HUES64 (cell line): ENCODE results near the gene PYGO2. TPM values are rescaled to one million over a fixed set of nuclear protein-coding genes. Genes with fewer than 3 reads are reported as not detected.
A peak's percentile ranks its signal among the peaks of the same experiment; 100 is the strongest.

Experiments
- H3K27ac ChIP-seq: 2 replicates; pipeline ENCODE4 v1.7.0; 2013; ENCODE audit warnings: low read depth, low read length, inconsistent platforms
- H3K27me3 ChIP-seq: 2 replicates; pipeline ENCODE4 v1.6.1; 2013; ENCODE audit warnings: mild to moderate bottlenecking, low read length; ENCODE audit not compliant: insufficient read depth
- H3K36me3 ChIP-seq: 2 replicates; pipeline ENCODE4 v1.6.1; 2013; ENCODE audit warnings: mild to moderate bottlenecking, low read length; ENCODE audit not compliant: insufficient read depth
- H3K4me1 ChIP-seq: 2 replicates; pipeline ENCODE4 v1.6.1; 2013; ENCODE audit warnings: mild to moderate bottlenecking, low read length, moderate library complexity; ENCODE audit not compliant: insufficient read depth
- H3K4me3 ChIP-seq: 2 replicates; pipeline ENCODE4 v1.5.1; 2013; ENCODE audit warnings: mild to moderate bottlenecking, low read length, moderate library complexity
- H3K9ac ChIP-seq: 2 replicates; pipeline ENCODE4 v1.6.1; 2013; ENCODE audit warnings: mild to moderate bottlenecking, low read depth, low read length
- H3K9me3 ChIP-seq: 2 replicates; pipeline ENCODE4 v1.6.1; 2013; ENCODE audit warnings: low read depth, low read length; ENCODE audit not compliant: insufficient read depth
- WGBS: fragments of 150-250, 120-280 bp; methylation state at CpG from one replicate; pipeline ENCODE4 v1.1.7; 2013; ENCODE audit warnings: missing lambda C conversion rate; 5-methylcytosine and 5-hydroxymethylcytosine counted together
- polyA plus RNA-seq, 2 experiments: library from polyadenylated mRNA; stranded (reverse); fragments of 50-300 nt; gene quantifications; one replicate each; pipeline ENCODE4 v1.2.3, GENCODE V29; 2013

The PYGO2 gene, protein sequence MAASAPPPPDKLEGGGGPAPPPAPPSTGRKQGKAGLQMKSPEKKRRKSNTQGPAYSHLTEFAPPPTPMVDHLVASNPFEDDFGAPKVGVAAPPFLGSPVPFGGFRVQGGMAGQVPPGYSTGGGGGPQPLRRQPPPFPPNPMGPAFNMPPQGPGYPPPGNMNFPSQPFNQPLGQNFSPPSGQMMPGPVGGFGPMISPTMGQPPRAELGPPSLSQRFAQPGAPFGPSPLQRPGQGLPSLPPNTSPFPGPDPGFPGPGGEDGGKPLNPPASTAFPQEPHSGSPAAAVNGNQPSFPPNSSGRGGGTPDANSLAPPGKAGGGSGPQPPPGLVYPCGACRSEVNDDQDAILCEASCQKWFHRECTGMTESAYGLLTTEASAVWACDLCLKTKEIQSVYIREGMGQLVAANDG
- polyA plus RNA-seq (2013, experiment 1 of 2): 25.9 TPM
- 29.4 TPM for polyA plus RNA-seq (2013, experiment 2 of 2)

DNA sequence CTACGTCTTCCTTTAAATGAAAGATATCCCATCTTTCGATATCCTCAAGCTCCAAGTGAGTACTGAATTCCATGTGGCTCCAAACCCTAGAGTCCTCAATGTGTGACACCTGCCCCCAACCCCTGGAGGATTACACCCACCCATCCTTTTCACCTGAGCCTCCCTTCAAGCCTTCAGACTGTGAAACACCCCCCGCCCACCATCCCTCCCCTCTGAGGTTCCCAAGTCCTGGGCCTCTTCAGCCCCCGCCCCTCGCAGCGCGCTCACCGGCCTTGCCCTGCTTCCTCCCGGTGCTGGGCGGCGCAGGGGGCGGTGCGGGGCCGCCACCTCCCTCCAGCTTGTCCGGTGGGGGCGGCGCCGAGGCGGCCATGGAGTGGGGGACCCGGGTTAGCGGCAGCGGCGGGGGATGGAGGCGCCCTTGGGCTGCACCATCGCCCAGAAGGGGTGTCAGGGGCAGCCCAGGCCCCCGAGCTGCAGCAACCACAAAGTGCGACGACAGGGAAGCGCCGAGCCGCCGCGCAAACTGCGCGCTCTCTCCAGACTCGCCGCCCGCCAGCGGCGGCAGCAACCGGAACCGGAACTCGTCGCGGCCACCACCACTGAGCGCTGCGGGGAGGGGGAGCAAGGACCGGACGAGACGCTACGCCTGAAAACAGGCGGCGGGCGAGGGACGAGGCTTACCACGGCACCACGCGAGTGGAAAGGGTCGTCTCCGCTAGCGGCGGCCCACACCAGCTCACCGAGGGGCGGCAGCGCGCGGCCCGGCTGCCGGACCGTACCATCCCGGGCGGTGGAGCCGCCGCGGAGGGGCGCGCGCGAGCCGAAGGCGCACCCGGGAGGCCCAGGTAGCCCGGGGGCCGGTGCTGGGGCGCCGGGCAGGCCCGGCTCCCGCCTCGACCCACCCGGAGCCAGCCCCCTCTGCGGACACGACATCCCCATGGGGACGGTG is at the start of gene PYGO2:
PYGO2 (minus strand) TSS at position 576 of the 949 bp plus-strand sequence; CDS start at position 370, 206 bp downstream.
- peaks cover 58% of the 10 kb centered on the region for H3K36me3 ChIP-seq
- H3K27me3 ChIP-seq: no peaks in the 10 kb centered on the region
- peak within 1 kb of the TSS; percentile 75 for H3K4me3 ChIP-seq
- 1% methylated on average over 93 of the region's 93 CpGs for WGBS
- peak within 1 kb of the TSS; percentile 94 for H3K9ac ChIP-seq
- H3K27ac ChIP-seq: peak within 1 kb of the TSS; percentile 93
- H3K9me3 ChIP-seq: no peaks in the 10 kb centered on the region
- peaks cover 19% of the 10 kb centered on the region; the same call in 1 of the 2 replicates for H3K4me1 ChIP-seq

DNA sequence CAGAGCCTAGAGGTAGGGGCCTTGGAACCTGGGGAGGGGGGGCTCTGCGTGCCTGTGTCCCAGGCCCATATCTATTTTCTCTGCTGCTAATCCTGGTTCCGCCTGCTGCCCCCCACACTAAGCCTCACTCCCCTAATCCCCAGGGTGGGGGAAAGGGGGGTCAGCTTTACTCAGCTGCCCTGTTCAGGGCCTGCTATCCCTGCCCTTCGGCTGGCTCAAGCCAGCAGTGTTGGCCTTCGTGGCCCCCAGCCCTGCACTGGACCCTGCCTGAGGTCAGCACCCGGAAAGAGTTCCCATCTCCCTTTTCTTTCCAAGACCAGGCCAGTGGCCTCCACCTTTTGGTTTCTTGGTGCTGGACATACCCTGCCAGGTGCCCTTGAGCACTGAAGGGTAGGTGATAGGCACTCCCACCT is 49.4 kb upstream of the PYGO2 start:
- Histone ChIP-seq H3K9ac (no peak overlapping the region), H3K36me3 (peaks cover 21% of the 10 kb centered on the region), H3K4me1 (peaks cover 17% of the 10 kb centered on the region), H3K9me3 (no peaks in the 10 kb centered on the region), H3K27ac (no peak overlapping the region), H3K27me3 (no peaks in the 10 kb centered on the region), H3K4me3 (no peak overlapping the region)
- WGBS: 88% methylated on average over 3 of the region's 5 CpGs

DNA sequence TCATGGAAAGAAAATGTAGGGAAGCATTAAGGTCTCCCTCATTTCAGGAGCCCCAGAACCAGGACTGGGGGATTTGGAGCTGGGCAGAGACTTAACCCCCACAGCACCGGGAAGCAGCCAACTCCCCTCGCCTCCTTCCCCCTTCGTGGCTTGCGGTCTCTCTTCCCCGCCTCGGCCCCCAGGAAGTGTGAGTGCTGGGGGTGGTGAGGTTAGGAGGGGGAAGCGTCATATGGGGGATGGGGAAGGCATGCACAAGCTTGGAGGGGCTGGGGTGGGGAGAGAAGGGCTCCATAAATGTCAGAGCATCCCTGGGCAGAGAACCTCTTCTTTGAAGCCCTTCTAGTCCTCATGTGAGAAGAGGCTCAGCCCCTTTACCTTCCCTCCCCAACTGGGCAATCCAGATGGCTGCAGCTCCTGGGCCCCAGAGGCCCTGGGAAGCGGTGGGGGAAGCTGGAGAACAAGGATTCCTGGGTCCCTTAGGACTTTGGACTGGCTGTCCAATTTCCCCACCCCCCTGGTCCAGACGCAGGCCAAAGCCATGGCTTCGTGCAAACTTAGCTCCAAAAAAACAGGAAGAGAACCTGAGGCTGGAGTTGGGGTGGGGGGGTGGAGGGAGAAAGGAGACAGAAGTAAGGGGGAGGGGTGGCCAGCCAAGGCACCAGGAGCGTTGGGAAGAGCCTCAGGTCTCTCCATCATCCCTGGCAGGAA is 48.8 kb upstream of the PYGO2 start:
- Histone ChIP-seq H3K4me3 (no peak overlapping the region), H3K9ac (no peak overlapping the region), H3K9me3 (no peaks in the 10 kb centered on the region), H3K36me3 (peaks cover 15% of the 10 kb centered on the region), H3K27ac (no peak overlapping the region), H3K4me1 (peaks cover 17% of the 10 kb centered on the region), H3K27me3 (no peaks in the 10 kb centered on the region)
- WGBS: 74% methylated on average over 4 of the region's 11 CpGs

DNA sequence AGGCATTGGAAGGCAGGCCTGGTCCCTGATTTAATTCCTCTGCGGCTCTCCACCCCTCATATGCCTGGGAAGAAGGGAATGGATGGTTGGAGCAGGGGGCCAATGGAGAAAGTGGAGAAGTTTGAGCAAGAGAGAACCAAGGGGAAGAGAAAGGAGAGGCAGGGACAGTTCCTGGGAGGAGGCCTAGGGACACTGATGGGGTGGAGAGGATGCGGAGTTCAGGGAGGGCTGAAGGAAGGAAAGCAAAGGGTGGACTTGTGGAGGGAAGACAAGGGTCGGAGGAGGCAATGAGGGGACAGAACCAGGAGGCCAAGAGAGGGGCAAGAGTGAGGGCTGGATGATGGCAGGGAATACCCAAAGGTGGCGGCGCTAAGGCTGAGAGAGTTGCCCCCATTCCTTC is 48.2 kb upstream of the PYGO2 start:
- Histone ChIP-seq H3K27me3 (no peaks in the 10 kb centered on the region), H3K9ac (no peak overlapping the region), H3K4me1 (peaks cover 19% of the 10 kb centered on the region), H3K4me3 (no peak overlapping the region), H3K27ac (no peak overlapping the region), H3K9me3 (no peaks in the 10 kb centered on the region), H3K36me3 (peaks cover 9% of the 10 kb centered on the region)
- WGBS: 88% methylated on average over 3 of the region's 5 CpGs

DNA sequence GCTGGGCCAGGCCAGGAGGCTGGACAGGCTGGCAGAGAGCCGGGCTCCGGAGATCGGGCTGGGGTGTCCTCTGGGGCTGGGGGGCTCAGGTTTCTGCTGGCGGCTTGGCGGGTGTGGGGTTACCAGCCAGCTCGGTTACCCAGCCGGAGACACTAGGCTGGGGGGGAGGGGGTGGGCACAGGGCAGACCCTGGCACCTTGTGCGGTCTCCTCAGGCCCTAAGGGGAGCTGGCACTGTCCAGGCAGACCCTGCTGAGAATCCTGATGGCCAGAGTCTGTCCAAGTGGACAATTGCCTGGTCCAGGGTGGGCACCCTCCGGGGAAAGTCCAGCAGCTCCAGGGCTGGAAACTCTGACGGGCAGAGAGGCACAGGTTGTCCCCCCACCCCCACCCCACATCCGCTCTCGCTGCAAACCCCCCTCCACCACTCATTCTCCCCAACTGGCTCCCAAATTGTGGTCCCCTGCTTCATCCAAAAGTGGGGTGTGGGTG is 47.7 kb upstream of the PYGO2 start:
- no peaks in the 10 kb centered on the region for H3K9me3 ChIP-seq
- H3K27ac ChIP-seq: no peak overlapping the region
- no peaks in the 10 kb centered on the region for H3K27me3 ChIP-seq
- H3K4me1 ChIP-seq: peaks cover 24% of the 10 kb centered on the region
- 94% methylated on average over 12 of the region's 12 CpGs for WGBS
- peaks cover 4% of the 10 kb centered on the region for H3K36me3 ChIP-seq
- H3K4me3 ChIP-seq: no peak overlapping the region; the same call in 1 of the 2 replicates
- no peak overlapping the region for H3K9ac ChIP-seq

DNA sequence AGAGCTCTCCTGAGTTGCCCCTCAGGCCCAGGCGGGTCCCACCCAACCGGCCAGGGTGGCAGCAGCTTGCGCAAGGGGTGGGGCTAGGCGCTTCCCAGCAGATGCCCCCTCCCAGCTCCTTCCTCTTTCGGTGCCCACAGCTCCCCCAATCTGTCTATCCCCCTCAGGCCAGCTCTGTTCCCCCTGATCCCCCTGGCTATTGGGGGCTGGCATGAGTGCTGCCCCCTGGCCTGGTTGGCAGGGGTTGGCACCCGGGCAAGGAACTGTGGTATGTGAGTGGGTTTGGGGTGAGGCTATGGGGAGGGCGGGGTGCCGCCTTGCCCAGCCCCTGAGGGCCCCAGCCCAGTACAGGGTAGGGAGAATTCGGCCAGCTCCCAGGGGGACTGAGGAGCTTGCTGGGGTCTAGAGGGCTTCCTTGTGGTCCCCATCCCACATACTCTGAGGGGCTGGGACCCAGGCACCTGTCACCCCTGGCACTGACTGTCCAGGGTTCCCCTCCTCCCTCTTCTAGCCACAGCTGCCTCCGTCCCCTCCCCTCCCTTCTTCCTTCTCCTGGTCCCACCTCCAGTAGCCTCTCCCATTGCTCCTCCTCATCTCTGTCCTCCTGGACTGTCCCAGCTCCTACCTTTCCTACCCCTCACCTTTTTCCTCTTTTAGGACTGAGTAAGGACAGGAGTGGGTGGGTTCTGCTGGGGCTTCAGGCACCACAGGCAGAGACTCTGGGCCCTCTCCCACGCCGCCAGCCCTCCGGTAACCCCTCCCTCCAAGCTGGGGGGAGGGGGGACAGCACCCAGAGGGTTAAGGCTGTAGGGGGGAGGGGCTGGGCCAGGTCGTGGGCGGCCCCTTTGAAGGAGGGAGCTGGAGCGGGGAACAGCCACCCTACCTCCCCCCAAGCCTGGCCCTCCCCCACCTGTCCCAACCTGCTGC is 46.7 kb upstream of the PYGO2 start:
- WGBS: 73% methylated on average over 11 of the region's 16 CpGs
- Histone ChIP-seq H3K4me1 (peaks cover 26% of the 10 kb centered on the region), H3K27ac (peak overlapping the region; percentile 49; the same call in 1 of the 2 replicates), H3K9me3 (no peaks in the 10 kb centered on the region), H3K9ac (no peak overlapping the region), H3K4me3 (peak overlapping the region; percentile 28; the same call in 1 of the 2 replicates), H3K36me3 (no peaks in the 10 kb centered on the region), H3K27me3 (no peaks in the 10 kb centered on the region)

DNA sequence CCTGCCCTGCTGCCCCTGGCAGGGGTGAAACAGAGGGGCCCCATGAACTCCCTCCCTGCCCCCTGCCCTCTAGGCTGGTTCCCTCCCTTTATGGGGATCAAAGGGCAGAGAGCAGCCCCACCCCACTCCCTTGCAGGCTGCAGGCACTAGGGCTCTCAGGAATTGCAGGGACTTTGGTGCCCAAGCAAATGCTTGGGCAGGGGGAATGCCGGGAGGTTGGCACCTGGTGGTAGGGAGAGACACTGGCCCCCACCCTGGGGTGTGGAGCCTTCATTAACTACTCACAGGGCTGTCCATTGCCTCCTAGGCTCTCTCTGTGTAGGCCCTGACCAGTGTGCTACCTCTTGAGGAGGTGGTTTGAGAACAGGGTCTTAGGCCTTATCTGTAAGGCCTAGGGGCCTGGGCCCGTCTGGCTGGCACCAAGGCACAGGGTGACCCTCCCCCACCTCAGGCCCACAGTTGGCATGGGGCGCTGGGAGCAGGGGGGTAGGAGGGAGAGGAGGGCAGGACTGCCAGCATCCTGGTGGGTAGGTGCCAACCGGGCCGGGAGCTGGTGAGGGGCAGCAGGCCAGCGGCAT is 45.8 kb upstream of the PYGO2 start:
- Histone ChIP-seq H3K4me3 (no peak overlapping the region), H3K9ac (no peak overlapping the region), H3K27ac (no peak overlapping the region), H3K9me3 (no peaks in the 10 kb centered on the region), H3K27me3 (no peaks in the 10 kb centered on the region), H3K36me3 (no peaks in the 10 kb centered on the region), H3K4me1 (peaks cover 19% of the 10 kb centered on the region)
- WGBS: 91% methylated on average over 6 of the region's 6 CpGs

DNA sequence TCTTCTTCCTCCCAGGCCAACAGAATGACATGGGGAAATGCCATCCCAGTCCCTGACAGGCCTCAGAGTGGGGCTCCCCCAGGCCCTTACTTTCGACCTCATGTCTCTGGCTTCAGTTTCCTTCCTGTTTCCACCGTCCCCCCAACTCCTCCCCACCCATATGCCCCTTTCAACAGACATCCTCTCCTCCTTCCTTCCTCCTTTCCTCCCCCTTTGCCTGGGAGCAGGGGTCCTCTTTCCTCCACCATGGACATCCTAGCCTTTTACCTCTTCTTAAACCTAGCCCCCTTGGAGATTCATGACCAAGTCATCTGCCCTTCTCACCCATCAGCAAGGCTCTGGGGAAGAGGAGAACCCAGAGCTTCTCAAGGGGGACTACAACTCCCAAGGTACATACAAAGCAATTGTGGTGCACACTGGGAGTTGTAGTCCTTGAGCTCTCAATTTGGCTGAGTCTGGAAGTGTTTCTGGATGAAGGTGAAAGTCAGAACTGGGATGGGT is 45.1 kb upstream of the PYGO2 start:
- peaks cover 16% of the 10 kb centered on the region for H3K4me1 ChIP-seq
- H3K4me3 ChIP-seq: no peak overlapping the region
- no peaks in the 10 kb centered on the region for H3K36me3 ChIP-seq
- 78% methylated on average over 2 of the region's 2 CpGs for whole genome bisulfite sequencing
- no peak overlapping the region for H3K27ac ChIP-seq
- H3K9me3 ChIP-seq: no peaks in the 10 kb centered on the region
- no peaks in the 10 kb centered on the region for H3K27me3 ChIP-seq
- no peak overlapping the region for H3K9ac ChIP-seq

DNA sequence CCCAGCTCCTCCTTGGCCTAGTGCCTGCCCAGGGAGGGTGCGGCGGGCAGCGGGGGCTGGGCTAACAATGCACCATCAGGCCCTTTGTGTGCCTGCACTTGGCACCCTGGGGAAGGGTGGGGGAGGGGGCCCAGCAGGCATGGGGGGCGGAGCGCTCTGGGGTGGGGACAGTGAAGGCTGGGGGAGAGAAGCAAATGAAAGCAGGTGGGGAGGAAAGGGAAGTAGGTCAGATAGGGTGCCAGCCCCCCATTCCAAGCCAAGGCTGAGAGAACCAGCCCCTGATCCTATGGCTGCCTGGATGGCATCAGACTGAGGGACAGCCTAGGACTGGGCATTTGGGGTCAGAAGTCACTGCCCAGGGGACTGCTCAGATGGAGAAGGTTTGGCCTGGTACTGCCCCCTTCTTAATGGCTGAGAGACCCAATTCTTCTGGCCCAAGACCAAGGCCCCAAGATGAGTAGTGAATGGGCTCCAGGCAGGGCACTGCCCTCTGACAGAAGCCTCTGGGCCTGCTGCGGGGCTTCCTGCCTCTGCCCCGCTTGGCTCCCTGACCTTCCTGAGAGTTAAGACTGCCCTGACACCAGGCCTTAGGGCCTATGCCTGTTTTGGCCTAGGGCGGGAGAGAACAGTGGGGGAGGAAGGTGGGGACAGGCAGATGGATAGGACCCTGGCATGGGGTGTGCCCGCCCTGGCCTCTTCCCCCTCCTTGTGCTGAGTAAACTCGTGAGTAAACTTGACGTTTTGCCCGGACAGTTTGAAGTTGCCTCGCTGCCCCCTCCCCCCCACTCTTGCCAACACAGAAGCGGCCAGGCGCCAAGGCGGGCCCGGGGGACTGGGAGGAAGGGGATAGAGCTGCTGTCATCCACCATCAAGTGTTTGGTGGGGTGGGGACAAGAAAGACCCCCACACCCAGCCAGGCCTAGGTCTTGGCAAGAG is 43.8 kb upstream of the PYGO2 start:
- 73% methylated on average over 12 of the region's 17 CpGs for WGBS
- Histone ChIP-seq H3K9ac (peak overlapping the region; percentile 33; the same call in 1 of the 2 replicates), H3K4me3 (no peak overlapping the region), H3K27ac (peak overlapping the region; percentile 65; the same call in 1 of the 2 replicates), H3K9me3 (no peaks in the 10 kb centered on the region), H3K4me1 (peaks cover 16% of the 10 kb centered on the region), H3K36me3 (no peaks in the 10 kb centered on the region), H3K27me3 (no peaks in the 10 kb centered on the region)
